CD1c-positive myeloid dendritic cell (primary cell): ENCODE measurements around the gene PLOD3.

ENCODE experiments used
- DNase-seq: peaks from one replicate; pipeline ENCODE4 v3.0.0-alpha.2; 2016; ENCODE audit errors: extremely low spot score

PLOD3 gene

GRCh38 chr7:101238226-101239182 lies 21.1 kb upstream of the PLOD3 start:
- DNase-seq: no peak

- no peak for DNase-seq
Observed at GRCh38 chr7:101237206-101238067, 20.1 kb upstream of the PLOD3 start, which contains the start of gene CLDN15. Gene CLDN15 (minus strand): TSS chr7:101237802. CDS start chr7:101237581, 221 bp downstream.

- DNase-seq: no peak
Observed at GRCh38 chr7:101236292-101236835, 19.0 kb upstream of the PLOD3 start.

GRCh38 chr7:101235522-101235921 lies 18.1 kb upstream of the PLOD3 start:
- no peak for DNase-seq

- peak; percentile 22 for DNase-seq
Observed at GRCh38 chr7:101235050-101235449, 17.7 kb upstream of the PLOD3 start.

- no peak for DNase-seq
Observed at GRCh38 chr7:101234636-101235035, 17.3 kb upstream of the PLOD3 start.

GRCh38 chr7:101233907-101234547 lies 16.6 kb upstream of the PLOD3 start:
- DNase-seq: no peak

- no peak for DNase-seq
Observed at GRCh38 chr7:101232141-101232850, 14.9 kb upstream of the PLOD3 start.

- DNase-seq: no peak
Observed at GRCh38 chr7:101231644-101232043, 14.3 kb upstream of the PLOD3 start.

- no peak for DNase-seq
Observed at GRCh38 chr7:101226721-101227120, 9.3 kb upstream of the PLOD3 start.

- no peak for DNase-seq
Observed at GRCh38 chr7:101225650-101226049, 8.3 kb upstream of the PLOD3 start.

GRCh38 chr7:101223528-101223927 lies 6.1 kb upstream of the PLOD3 start:
- DNase-seq: no peak

- no peak for DNase-seq
Observed at GRCh38 chr7:101222275-101222830, 5.0 kb upstream of the PLOD3 start.

- no peak for DNase-seq
Observed at GRCh38 chr7:101220295-101220694, 2.9 kb upstream of the PLOD3 start.

- no peak for DNase-seq
Observed at GRCh38 chr7:101218236-101219125, 1.1 kb upstream of the PLOD3 start.

- DNase-seq: no peak
Observed at GRCh38 chr7:101216860-101217387, 457 bp downstream of the PLOD3 start.

GRCh38 chr7:101216001-101216859 lies 1.2 kb downstream of the PLOD3 start:
- DNase-seq: peak; percentile 46

- DNase-seq: no peak
Observed at GRCh38 chr7:101212014-101212413, 5.4 kb downstream of the PLOD3 start.
